ENCODE data around the gene RPLP2. TPM values are rescaled to one million over a fixed set of nuclear protein-coding genes. Genes with fewer than 3 reads are reported as not detected.

The RPLP2 gene
- total and polyA plus RNA-seq, 2 donors (not counting 1 experiment from before 2014, with no cell fraction given) = 525 to 3,947 TPM

GRCh38 chr11:773830-774229 lies 35.9 kb upstream of the RPLP2 start:
- H3K9me3 ChIP-seq (ENCODE audit: control extremely low read depth in 1 of 3, control insufficient read depth in 2 of 3, insufficient read depth in 1 of 3, low read length in 2 of 3) = no peaks in the 10 kb centered on the region
- intact Hi-C loops (cut with micrococcal nuclease) = no loop called here
- CTCF ChIA-PET = no interaction called here
- Mint-ChIP-seq H3K27me3 (no peaks in the 10 kb centered on the region), H3K9me3 (ENCODE audit: insufficient read depth) (no peaks in the 10 kb centered on the region), H3K4me1 (peaks cover 12% of the 10 kb centered on the region), H3K27ac (no peak overlapping the region), H3K4me3 (no peak overlapping the region)
- ATAC-seq (ENCODE audit: low read depth) (no peak), DNase-seq (no peak)
- 96% methylated on average over 9 of the region's 9 CpGs for WGBS (ENCODE audit: insufficient coverage)
- H3K36me3 ChIP-seq (replicated peaks in 1 of 2; ENCODE audit: control extremely low read depth in 1 of 2, control insufficient read depth in 1 of 2, extremely low read depth in 1 of 2, insufficient read depth in 2 of 2, low read length in 1 of 2) = peaks cover 0 to 26% of the 10 kb centered on the region in 2 experiments
- H3K9ac ChIP-seq (ENCODE audit: low read length) = no peak overlapping the region
- POLR2A ChIA-PET = no interaction called here
- no peak overlapping the region for H2AFZ ChIP-seq (ENCODE audit: insufficient read depth, low read depth, low read length, poor library complexity, severe bottlenecking)
- no peak overlapping the region for H3K4me3 ChIP-seq (ENCODE audit: control extremely low read depth in 1 of 5, extremely low read depth in 1 of 5, insufficient read depth in 1 of 5, low read depth in 2 of 5, low read length in 4 of 5)
- H4K20me1 ChIP-seq (ENCODE audit: control insufficient read depth, insufficient read depth, low read length, poor library complexity, severe bottlenecking) = peaks cover 48% of the 10 kb centered on the region
- TF ChIP-seq, protein P1, sequence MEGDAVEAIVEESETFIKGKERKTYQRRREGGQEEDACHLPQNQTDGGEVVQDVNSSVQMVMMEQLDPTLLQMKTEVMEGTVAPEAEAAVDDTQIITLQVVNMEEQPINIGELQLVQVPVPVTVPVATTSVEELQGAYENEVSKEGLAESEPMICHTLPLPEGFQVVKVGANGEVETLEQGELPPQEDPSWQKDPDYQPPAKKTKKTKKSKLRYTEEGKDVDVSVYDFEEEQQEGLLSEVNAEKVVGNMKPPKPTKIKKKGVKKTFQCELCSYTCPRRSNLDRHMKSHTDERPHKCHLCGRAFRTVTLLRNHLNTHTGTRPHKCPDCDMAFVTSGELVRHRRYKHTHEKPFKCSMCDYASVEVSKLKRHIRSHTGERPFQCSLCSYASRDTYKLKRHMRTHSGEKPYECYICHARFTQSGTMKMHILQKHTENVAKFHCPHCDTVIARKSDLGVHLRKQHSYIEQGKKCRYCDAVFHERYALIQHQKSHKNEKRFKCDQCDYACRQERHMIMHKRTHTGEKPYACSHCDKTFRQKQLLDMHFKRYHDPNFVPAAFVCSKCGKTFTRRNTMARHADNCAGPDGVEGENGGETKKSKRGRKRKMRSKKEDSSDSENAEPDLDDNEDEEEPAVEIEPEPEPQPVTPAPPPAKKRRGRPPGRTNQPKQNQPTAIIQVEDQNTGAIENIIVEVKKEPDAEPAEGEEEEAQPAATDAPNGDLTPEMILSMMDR (IDR thresholded peaks at IDR 0.05) = no peak
- TF ChIP-seq EZH2 (IDR thresholded peaks at IDR 0.05; ENCODE audit: borderline replicate concordance, insufficient read depth, low read depth, low read length, poor library complexity, severe bottlenecking) = no peak
- H3K4me1 ChIP-seq (ENCODE audit: control insufficient read depth in 2 of 2, insufficient read depth in 2 of 2, low read length in 2 of 2) = peaks cover 12 to 24% of the 10 kb centered on the region in 2 donors
- no peak overlapping the region for H3K4me2 ChIP-seq (replicated peaks; ENCODE audit: low read depth, low read length, poor library complexity, severe bottlenecking)
- H3K27ac ChIP-seq (ENCODE audit: low read length in 2 of 2) = no peak overlapping the region
- H3K27me3 ChIP-seq (replicated peaks in 1 of 4; ENCODE audit: control extremely low read depth in 1 of 4, control insufficient read depth in 3 of 4, insufficient read depth in 4 of 4, low read length in 3 of 4) = no peaks in the 10 kb centered on the region
- peaks cover 61% of the 10 kb centered on the region for H3K79me2 ChIP-seq (ENCODE audit: control insufficient read depth, insufficient read depth, low read length)

- Histone ChIP-seq H3K27ac (ENCODE audit: low read length in 2 of 2) (no peak overlapping the region), H4K20me1 (ENCODE audit: control insufficient read depth, insufficient read depth, low read length, poor library complexity, severe bottlenecking) (peaks cover 60% of the 10 kb centered on the region), H3K4me2 (replicated peaks; ENCODE audit: low read depth, low read length, poor library complexity, severe bottlenecking) (no peak overlapping the region), H2AFZ (ENCODE audit: insufficient read depth, low read depth, low read length, poor library complexity, severe bottlenecking) (no peak overlapping the region), H3K27me3 (replicated peaks in 1 of 4; ENCODE audit: control extremely low read depth in 1 of 4, control insufficient read depth in 3 of 4, insufficient read depth in 4 of 4, low read length in 3 of 4) (no peaks in the 10 kb centered on the region), H3K9me3 (ENCODE audit: control extremely low read depth in 1 of 3, control insufficient read depth in 2 of 3, insufficient read depth in 1 of 3, low read length in 2 of 3) (no peaks in the 10 kb centered on the region), H3K79me2 (ENCODE audit: control insufficient read depth, insufficient read depth, low read length) (peaks cover 64% of the 10 kb centered on the region), H3K4me3 (ENCODE audit: control extremely low read depth in 1 of 5, extremely low read depth in 1 of 5, insufficient read depth in 1 of 5, low read depth in 2 of 5, low read length in 4 of 5) (no peak overlapping the region), H3K36me3 (replicated peaks in 1 of 2; ENCODE audit: control extremely low read depth in 1 of 2, control insufficient read depth in 1 of 2, extremely low read depth in 1 of 2, insufficient read depth in 2 of 2, low read length in 1 of 2) (peaks cover 0 to 20% of the 10 kb centered on the region in 2 experiments), H3K4me1 (ENCODE audit: control insufficient read depth in 2 of 2, insufficient read depth in 2 of 2, low read length in 2 of 2) (peaks cover 12 to 24% of the 10 kb centered on the region in 2 donors), H3K9ac (ENCODE audit: low read length) (no peak overlapping the region)
- WGBS (ENCODE audit: insufficient coverage) = 93% methylated on average over 17 of the region's 20 CpGs
- ChIA-PET POLR2A (interaction anchor here (0.6 to 0.7 kb wide), 2 partner anchors 65 to 241 kb away, joined by 3 to 7 read pairs; no protein-coding TSS in a partner anchor), CTCF (interaction anchor here (1.3 kb wide), 1 partner anchor 28 kb away, joined by 3 read pairs; the partner anchor contains the start of gene TALDO1)
- no peaks in the 10 kb centered on the region for H3K9me3 Mint-ChIP-seq (ENCODE audit: insufficient read depth)
- peaks cover 18% of the 10 kb centered on the region for H3K4me1 Mint-ChIP-seq
- peak; percentile 14 for DNase-seq
- intact Hi-C loops (cut with micrococcal nuclease) = no loop called here
- H3K27ac Mint-ChIP-seq = no peak overlapping the region
- ATAC-seq (ENCODE audit: low read depth) = no peak
- H3K27me3 Mint-ChIP-seq = no peaks in the 10 kb centered on the region
- H3K4me3 Mint-ChIP-seq = peak overlapping the region; percentile 71
- no peak for TF ChIP-seq EZH2 (IDR thresholded peaks at IDR 0.05; ENCODE audit: borderline replicate concordance, insufficient read depth, low read depth, low read length, poor library complexity, severe bottlenecking)
- TF ChIP-seq, protein P1 (IDR thresholded peaks at IDR 0.05) = no peak
Measured at GRCh38 chr11:774873-775592, 34.7 kb upstream of the RPLP2 start.
